Measurements from ENCODE around the gene ENTPD6.
"Not testable (repeated sequence)": the region's sequence is repeated elsewhere in the genome, so short reads cannot be mapped to it uniquely, and the experiment has no call there.

The ENTPD6 gene

GRCh38 chr20:25195014-25195961 is at the start of gene ENTPD6:
ENTPD6 (plus strand) TSS chr20:25195712; CDS start chr20:25206537, 10,825 bp downstream.
- peak; percentile 64 for DNase-seq

- no peak for DNase-seq
These were observed 48.5 kb upstream of the ENTPD6 start for GRCh38 chr20:25146976-25147375.

GRCh38 chr20:25147716-25148115 is 47.8 kb upstream of the ENTPD6 start:
- DNase-seq = no peak

GRCh38 chr20:25148181-25148981 is 47.1 kb upstream of the ENTPD6 start:
- no peak for DNase-seq

GRCh38 chr20:25148982-25149846 is 46.3 kb upstream of the ENTPD6 start:
- no peak for DNase-seq

GRCh38 chr20:25150016-25150415 is 45.5 kb upstream of the ENTPD6 start:
- DNase-seq = no peak

GRCh38 chr20:25158043-25158442 is 37.5 kb upstream of the ENTPD6 start:
- DNase-seq = no peak

- no peak for DNase-seq
These were observed 35.0 kb upstream of the ENTPD6 start for GRCh38 chr20:25160467-25160866.

- DNase-seq = no peak
These were observed 34.6 kb upstream of the ENTPD6 start for GRCh38 chr20:25160897-25161296.

- no peak for DNase-seq
These were observed 30.4 kb upstream of the ENTPD6 start for GRCh38 chr20:25165128-25165527.

- not testable (repeated sequence) for DNase-seq
These were observed 29.3 kb upstream of the ENTPD6 start for GRCh38 chr20:25166105-25166782.

- DNase-seq = no peak
These were observed 22.2 kb upstream of the ENTPD6 start for GRCh38 chr20:25173321-25173720.

- DNase-seq = no peak
These were observed 21.6 kb upstream of the ENTPD6 start for GRCh38 chr20:25173886-25174308.

- no peak for DNase-seq
These were observed 19.3 kb upstream of the ENTPD6 start for GRCh38 chr20:25176184-25176583.

- DNase-seq = peak; percentile 53
These were observed 17.6 kb upstream of the ENTPD6 start for GRCh38 chr20:25177890-25178321.

GRCh38 chr20:25178563-25179438 is 16.7 kb upstream of the ENTPD6 start:
- DNase-seq = no peak

- DNase-seq = no peak
These were observed 15.9 kb upstream of the ENTPD6 start for GRCh38 chr20:25179439-25180089.

- DNase-seq = not testable (repeated sequence)
These were observed 11.1 kb upstream of the ENTPD6 start for GRCh38 chr20:25184391-25184790.

- DNase-seq = no peak
These were observed 8.3 kb upstream of the ENTPD6 start for GRCh38 chr20:25187220-25187619.

GRCh38 chr20:25187635-25188034 is 7.9 kb upstream of the ENTPD6 start:
- DNase-seq = no peak

All from NCI-H2081 treated with DMSO at 0.1 percent for 48 hours (cell line).